ENCODE data around the gene DLX1. TPM values are rescaled to one million over a fixed set of nuclear protein-coding genes. Genes with fewer than 3 reads are reported as not detected.
"Not testable (repeated sequence)": the region's sequence is repeated elsewhere in the genome, so short reads cannot be mapped to it uniquely, and the experiment has no call there.

Gene DLX1
- total RNA-seq, 1 donor from 2014 or later = 29.7 TPM

GRCh38 chr2:172137943-172138342 is 52.6 kb downstream of the DLX1 start:
- Mint-ChIP-seq H3K36me3 (ENCODE audit: unreplicated experiment) (no peaks in the 10 kb centered on the region), H3K9me3 (ENCODE audit: unreplicated experiment) (peaks cover 6% of the 10 kb centered on the region), H3K27ac (ENCODE audit: unreplicated experiment) (no peak overlapping the region), H3K4me1 (ENCODE audit: unreplicated experiment) (no peaks in the 10 kb centered on the region), H3K27me3 (ENCODE audit: unreplicated experiment) (peaks cover 12% of the 10 kb centered on the region), H3K4me3 (ENCODE audit: unreplicated experiment) (no peak overlapping the region)
- DNase-seq (ENCODE audit: extremely low spot score, unreplicated experiment) = no peak
- TF ChIP-seq, protein P1, sequence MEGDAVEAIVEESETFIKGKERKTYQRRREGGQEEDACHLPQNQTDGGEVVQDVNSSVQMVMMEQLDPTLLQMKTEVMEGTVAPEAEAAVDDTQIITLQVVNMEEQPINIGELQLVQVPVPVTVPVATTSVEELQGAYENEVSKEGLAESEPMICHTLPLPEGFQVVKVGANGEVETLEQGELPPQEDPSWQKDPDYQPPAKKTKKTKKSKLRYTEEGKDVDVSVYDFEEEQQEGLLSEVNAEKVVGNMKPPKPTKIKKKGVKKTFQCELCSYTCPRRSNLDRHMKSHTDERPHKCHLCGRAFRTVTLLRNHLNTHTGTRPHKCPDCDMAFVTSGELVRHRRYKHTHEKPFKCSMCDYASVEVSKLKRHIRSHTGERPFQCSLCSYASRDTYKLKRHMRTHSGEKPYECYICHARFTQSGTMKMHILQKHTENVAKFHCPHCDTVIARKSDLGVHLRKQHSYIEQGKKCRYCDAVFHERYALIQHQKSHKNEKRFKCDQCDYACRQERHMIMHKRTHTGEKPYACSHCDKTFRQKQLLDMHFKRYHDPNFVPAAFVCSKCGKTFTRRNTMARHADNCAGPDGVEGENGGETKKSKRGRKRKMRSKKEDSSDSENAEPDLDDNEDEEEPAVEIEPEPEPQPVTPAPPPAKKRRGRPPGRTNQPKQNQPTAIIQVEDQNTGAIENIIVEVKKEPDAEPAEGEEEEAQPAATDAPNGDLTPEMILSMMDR (IDR thresholded peaks at IDR 0.05) = no peak

DNA sequence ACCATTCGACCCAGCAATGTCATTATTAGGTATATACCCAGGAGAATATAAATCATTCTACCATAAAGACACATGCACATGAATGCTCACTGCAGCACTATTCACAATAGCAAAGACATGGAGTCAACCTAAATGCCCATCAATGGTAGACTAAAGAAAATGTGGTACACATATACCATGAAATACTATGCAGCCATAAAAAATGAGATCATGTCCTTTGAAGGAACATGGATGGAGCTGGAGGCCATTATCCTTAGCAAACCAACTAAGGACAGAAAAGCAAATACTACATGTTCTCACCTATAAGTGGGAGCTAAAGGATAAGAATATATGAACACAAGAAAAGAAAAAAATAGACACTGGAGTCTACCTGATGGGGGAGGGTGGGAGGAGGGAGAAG is 53.4 kb downstream of the DLX1 start:
- H3K36me3 Mint-ChIP-seq (ENCODE audit: unreplicated experiment); H3K4me1 Mint-ChIP-seq (ENCODE audit: unreplicated experiment); H3K4me3 Mint-ChIP-seq (ENCODE audit: unreplicated experiment); H3K9me3 Mint-ChIP-seq (ENCODE audit: unreplicated experiment); H3K27ac Mint-ChIP-seq (ENCODE audit: unreplicated experiment); DNase-seq (ENCODE audit: extremely low spot score, unreplicated experiment): not testable (repeated sequence)
- H3K27me3 Mint-ChIP-seq (ENCODE audit: unreplicated experiment) = peaks cover 11% of the 10 kb centered on the region

Other genes with a start within 250 kb of the DLX1 start
- 16.5 and 18.7 TPM in 2 replicates for gene SLC25A12, start 191.3 kb upstream of the DLX1 start, total RNA-seq
- 44.6 and 45.7 TPM in 2 replicates for gene HAT1, start 163.0 kb upstream of the DLX1 start, total RNA-seq
- gene METAP1D, start 85.6 kb upstream of the DLX1 start, total RNA-seq = 6.5 and 8.5 TPM in 2 replicates
- 17.4 and 17.6 TPM in 2 replicates for gene DLX2, start 17.4 kb downstream of the DLX1 start, total RNA-seq